Endometrium (tissue), 2 donors: Measurements from ENCODE around the gene ACTL6B.

Source experiments
- FAIRE-seq: peaks from 2 replicates; lab custom pipeline; 2012; peaks lifted over from hg19 to GRCh38; lab: Jason Lieb, UNC
- donor health status: control.
- donor health status: control.

The ACTL6B gene

DNA sequence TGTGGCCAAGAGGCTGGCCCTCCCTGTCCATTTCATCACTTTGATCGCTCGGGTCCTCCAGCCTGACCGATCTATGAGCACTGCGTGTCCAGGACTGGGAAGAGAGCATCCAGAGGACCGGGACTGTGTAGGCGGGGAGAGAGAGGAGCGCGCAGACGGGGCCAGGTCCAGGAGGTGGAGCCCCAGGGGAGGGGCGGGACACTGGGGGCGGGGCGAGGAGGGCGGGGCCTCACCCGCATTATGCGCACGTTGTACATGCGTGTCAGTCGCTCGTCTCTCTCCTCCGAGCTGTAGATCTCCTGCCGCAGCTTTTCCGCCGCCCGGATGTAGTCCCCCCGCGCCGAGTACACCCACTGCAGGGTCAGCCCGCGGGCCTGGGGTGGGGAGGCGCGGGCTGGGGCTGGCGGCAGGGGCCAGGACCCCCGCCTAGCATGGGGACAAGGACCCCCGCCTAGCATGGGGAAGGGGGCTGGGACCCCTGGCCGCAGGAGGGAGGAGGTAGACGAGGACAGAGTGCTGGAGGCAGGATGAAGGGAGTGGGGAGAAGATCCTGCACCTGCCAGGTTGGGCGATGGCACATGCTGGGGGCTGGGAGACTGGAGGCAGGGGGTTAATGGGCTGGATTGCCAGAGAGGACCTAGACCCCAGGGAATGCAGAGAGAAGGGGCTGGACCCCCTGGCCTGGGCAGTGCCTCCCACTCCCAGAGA lies 29.6 kb downstream of the ACTL6B start:
- FAIRE-seq: no peak

- FAIRE-seq: no peak
These were observed 30.2 kb downstream of the ACTL6B start for GRCh38 chr7:100626055-100626454.

GRCh38 chr7:100623951-100624824 lies 32.1 kb downstream of the ACTL6B start:
- no peak for FAIRE-seq

- FAIRE-seq: no peak
These were observed 34.7 kb downstream of the ACTL6B start for GRCh38 chr7:100621554-100621953.

- no peak for FAIRE-seq
These were observed 35.4 kb downstream of the ACTL6B start for GRCh38 chr7:100620804-100621203.

- no peak for FAIRE-seq
These were observed 36.0 kb downstream of the ACTL6B start for GRCh38 chr7:100620239-100620638.

- no peak for FAIRE-seq
These were observed 41.9 kb downstream of the ACTL6B start for GRCh38 chr7:100614308-100614861.

GRCh38 chr7:100613412-100614175 lies 42.7 kb downstream of the ACTL6B start:
- FAIRE-seq: no peak

DNA sequence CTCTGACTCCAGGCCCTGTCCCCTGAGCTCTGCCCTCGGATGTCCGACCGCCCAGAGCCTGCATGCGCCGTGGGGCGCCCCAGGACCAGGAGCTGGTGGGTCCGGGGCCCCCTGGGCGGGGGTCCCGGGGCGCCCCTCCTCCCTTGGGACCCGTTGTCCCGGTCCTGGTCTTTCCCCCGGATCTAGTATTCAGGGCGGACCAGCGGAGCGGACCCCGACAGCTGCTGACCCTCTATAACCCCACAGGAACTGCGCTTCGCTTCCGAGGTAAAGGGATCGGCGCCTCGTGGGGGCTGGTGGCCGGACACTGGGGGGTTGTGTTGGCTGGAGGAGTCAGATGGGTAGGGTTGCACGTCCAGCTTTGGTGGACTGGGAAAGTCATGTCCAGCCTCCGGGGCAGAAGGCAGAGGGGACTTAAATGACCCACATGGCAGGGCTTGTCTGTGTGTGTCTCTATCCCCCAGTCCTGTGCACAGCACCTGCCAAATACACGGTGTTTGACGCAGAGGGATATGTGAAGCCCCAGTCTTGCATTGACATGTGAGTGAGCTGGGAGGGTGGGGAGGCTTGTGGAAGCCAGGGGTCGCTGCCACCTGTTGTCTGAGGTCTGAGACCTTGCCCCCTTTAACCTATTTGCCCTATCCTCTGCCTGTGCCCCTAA lies 43.4 kb downstream of the ACTL6B start:
- no peak for FAIRE-seq

DNA sequence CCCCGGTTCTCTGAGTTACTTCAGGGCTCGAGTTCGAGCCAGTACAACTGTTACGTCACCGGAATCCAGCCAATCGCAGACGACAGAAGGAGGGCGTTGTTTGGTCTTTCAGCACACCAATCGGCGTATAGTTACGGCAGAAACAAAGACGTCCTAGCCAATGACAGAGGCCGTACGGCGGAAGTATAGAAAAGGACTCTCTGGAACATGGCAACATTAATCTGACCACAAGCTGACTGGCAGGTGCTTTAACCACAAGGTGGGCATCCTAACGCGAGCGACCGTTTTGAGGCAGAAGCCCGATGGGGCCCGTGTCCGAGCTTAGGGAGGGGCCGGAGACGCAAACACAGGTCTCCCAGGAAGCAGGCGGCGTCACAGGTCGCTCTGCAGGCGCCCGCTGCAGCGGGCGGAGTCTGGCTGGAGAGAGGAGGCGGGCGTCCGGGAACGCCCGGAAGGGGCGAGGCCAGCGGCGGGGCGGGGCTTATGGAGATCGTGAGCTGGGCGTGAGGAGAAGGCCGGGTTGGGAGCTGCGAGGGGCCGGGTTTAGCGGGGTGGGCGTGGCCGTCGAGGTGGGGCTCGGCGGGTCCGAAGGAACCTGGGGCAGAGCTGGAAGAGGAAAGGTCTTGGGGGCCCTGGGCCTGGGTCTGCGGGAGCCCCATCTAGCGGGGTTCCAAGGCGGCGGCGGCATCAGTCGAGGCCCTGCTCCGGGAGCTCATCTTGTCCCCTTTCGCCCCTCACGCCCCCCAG lies 44.1 kb downstream of the ACTL6B start, which contains the start of gene MOSPD3:
MOSPD3 (plus strand) TSS at position 558 of the 747 bp plus-strand sequence. CDS start 252 bp downstream, outside the sequence.
- peak; percentile 99 for FAIRE-seq

- FAIRE-seq: no peak
These were observed 46.3 kb downstream of the ACTL6B start for GRCh38 chr7:100609958-100610357.

DNA sequence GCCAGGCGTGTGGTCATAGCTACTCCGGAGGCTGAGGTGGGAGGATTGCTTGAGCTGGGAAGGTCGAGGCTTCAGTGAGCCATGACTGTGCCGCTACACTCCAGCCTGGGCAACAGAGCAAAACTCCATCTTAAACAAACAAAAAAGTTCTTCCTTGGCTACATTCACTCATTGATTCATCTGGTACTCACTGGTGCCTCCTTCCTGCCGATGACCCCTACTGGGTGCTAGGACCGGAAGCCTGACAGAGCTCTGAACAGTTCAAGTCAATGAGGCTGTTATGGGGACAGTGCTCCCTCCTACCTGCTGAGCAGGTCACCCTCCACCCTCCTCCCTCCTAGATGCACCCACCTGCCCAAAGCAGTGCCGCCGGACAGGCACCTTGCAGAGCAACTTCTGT lies 49.1 kb downstream of the ACTL6B start:
- no peak for FAIRE-seq

DNA sequence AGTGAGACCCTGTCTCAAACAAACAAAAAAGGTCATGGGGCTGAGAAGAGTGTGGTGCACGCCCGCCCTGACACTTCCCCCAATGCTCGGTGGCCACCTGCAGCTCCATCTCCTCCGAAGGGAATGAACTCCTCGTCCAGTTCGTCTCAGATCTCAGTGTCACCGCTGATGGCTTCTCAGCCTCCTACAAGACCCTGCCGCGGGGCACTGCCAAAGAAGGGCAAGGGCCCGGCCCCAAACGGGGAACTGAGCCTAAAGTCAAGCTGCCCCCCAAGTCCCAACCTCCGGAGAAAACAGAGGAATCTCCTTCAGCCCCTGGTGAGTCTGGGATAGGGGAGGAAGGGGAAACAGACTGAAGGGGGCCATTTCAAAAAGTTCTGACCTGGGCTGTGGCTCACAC lies 49.9 kb downstream of the ACTL6B start:
- no peak for FAIRE-seq

- FAIRE-seq: no peak
These were observed 51.0 kb downstream of the ACTL6B start for GRCh38 chr7:100604976-100605911.

DNA sequence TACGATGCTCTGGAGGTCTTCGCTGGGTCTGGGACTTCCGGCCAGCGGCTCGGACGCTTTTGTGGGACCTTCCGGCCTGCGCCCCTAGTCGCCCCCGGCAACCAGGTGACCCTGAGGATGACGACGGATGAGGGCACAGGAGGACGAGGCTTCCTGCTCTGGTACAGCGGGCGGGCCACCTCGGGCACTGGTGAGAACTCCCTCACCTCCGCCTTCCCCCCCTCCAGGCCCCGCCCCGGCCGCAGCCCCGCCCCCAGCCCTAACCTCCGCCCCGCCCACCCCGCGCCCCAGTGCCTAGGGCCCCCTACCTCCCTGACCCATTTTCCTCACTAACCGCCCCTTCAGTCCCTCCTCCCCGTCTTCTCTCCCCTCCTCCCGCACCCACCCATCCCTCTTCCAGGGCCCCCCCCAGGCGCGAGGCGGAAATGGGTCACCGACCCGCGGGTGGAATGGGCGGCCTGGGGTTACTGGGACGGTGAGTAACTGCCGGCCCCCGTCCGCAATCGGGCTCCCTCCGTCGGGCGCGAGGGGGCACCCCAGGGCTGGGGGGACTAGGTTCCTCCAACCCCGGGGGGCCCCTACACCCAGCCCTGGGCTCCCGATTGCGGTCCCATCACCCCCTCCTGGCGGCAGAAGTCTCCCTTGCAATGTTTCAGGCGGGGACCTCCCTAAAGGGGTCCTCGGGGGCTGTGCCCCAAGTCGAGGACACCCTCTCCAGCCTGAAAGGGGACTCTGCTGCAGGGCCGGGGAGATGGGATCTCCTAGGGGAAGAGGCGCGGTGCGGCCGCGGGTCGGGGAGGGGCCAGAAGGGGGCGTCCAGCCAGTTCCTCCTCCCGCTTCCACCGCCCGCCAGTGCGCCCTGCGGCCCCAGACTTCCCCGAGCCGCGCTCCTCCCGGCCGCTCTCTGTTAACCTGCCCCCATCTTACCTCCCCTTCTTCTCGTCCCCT lies 51.9 kb downstream of the ACTL6B start:
- FAIRE-seq: no peak

DNA sequence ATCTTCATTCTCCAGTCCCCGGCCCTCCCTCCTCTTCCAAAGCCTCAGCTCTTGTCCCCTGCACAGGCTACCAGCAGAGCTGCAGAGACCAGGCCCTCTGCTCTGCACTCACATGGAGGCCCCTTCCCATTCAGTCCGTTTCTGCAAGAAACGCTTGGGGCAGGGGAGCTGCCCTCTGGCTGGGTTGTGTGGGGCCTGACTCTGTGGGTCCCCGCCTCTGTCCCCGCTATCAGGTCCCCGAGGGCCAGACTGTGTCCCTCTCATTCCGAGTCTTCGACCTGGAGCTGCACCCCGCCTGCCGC lies 52.6 kb downstream of the ACTL6B start:
- FAIRE-seq: no peak

GRCh38 chr7:100602889-100603725 lies 53.1 kb downstream of the ACTL6B start:
- no peak for FAIRE-seq

DNA sequence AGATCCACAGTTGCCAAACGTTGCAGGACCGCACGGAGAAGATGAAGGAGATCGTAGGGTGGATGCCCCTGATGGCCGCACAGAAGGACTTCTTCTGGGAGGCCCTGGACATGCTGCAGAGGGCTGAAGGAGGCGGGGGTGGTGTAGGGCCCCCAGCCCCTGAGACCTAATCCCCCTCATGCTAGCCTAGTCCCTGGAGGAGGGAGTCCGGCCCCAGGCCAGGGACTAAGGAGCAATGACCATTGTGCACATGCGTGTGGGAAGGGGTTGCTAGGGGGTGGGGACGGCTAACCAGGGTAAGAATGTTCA lies 55.6 kb downstream of the ACTL6B start:
- no peak for FAIRE-seq
